ENCODE data around the gene ELMOD3.

DNA sequence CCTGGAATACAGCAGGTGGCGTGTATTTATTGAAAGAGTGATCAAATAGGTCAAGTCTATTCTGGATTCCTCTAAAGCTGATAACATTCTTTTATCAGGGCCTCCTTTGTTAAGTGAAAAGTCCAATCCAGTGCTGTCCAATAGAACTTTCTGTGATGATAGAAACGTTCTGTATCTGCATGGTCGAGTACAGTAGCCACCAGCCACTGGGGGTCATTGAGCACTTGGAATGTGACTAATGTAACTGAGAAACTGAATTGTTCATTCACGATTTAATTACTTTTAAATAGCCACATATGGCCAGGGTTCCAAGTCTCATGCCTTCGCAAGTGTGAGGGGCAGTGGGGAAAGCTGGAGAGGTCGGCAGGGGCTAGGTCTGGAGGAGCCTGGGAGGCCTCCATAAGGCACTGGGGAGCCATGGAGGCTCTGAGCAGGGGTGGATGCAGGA, 84.5 kb downstream of the ELMOD3 start:
- TF ChIP-seq, protein P1, sequence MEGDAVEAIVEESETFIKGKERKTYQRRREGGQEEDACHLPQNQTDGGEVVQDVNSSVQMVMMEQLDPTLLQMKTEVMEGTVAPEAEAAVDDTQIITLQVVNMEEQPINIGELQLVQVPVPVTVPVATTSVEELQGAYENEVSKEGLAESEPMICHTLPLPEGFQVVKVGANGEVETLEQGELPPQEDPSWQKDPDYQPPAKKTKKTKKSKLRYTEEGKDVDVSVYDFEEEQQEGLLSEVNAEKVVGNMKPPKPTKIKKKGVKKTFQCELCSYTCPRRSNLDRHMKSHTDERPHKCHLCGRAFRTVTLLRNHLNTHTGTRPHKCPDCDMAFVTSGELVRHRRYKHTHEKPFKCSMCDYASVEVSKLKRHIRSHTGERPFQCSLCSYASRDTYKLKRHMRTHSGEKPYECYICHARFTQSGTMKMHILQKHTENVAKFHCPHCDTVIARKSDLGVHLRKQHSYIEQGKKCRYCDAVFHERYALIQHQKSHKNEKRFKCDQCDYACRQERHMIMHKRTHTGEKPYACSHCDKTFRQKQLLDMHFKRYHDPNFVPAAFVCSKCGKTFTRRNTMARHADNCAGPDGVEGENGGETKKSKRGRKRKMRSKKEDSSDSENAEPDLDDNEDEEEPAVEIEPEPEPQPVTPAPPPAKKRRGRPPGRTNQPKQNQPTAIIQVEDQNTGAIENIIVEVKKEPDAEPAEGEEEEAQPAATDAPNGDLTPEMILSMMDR (optimal IDR thresholded peaks at IDR 0.05 in 1 of 3, IDR thresholded peaks at IDR 0.05 in 1 of 3, conservative IDR thresholded peaks at IDR 0.05 in 1 of 3; ENCODE audit: extremely low read depth in 1 of 3, insufficient read depth in 2 of 3, low read length in 3 of 3), result no peak
- TF ChIP-seq EZH2 (IDR thresholded peaks at IDR 0.05; ENCODE audit: low read length), result no peak

Measured in keratinocyte (primary cell).